Measurements from ENCODE around the gene OCA2.

GRCh38 chr15:27845535-27846369 is 253.4 kb downstream of the OCA2 start:
- no peak for TF ChIP-seq EZH2 (IDR thresholded peaks at IDR 0.05; ENCODE audit: borderline replicate concordance, low read depth, low read length, poor library complexity, severe bottlenecking)
- TF ChIP-seq CTCF (conservative IDR thresholded peaks at IDR 0.05; ENCODE audit: low read depth, low read length) = no peak
